Nephron (organoid): Measurements from ENCODE around the gene DOCK11.

Experiments used
- H3K27ac Mint-ChIP-seq, 3 experiments: 2 replicates each; pipeline ENCODE4 v1.8.0; 2020; ENCODE audit warnings: mixed read lengths in 3 of 3, mild to moderate bottlenecking in 2 of 3, moderate library complexity in 1 of 3
- H3K27me3 Mint-ChIP-seq: 2 replicates; pipeline ENCODE4 v1.8.0; 2021; ENCODE audit warnings: low read depth, mild to moderate bottlenecking, moderate library complexity, mixed read lengths
- H3K36me3 Mint-ChIP-seq: 2 replicates; pipeline ENCODE4 v1.8.0; 2020; ENCODE audit warnings: low read depth, mixed read lengths
- H3K4me1 Mint-ChIP-seq: 2 replicates; pipeline ENCODE4 v1.8.0; 2020; ENCODE audit warnings: mixed read lengths
- H3K4me3 Mint-ChIP-seq, 3 experiments: 2 replicates each; pipeline ENCODE4 v1.8.0; 2020; ENCODE audit warnings: mild to moderate bottlenecking in 3 of 3, mixed read lengths in 3 of 3, moderate library complexity in 2 of 3
- H3K9me3 Mint-ChIP-seq: 2 replicates; pipeline ENCODE4 v1.8.0; 2020; ENCODE audit warnings: mixed read lengths
- CTCF ChIP-seq, 3 experiments: fragments of 200-600 bp; sonication (generic); IDR thresholded peaks; one replicate each; pipeline ENCODE4 v1.5.0; 2021; ENCODE audit warnings: antibody characterized with exemption in 3 of 3; ENCODE audit not compliant: unreplicated experiment in 3 of 3

The DOCK11 gene

GRCh38 chrX:118632862-118633261 is 137.2 kb downstream of the DOCK11 start:
- H3K27ac Mint-ChIP-seq: no peak overlapping the region
- TF ChIP-seq CTCF (IDR thresholded peaks at IDR 0.05; ENCODE audit: unreplicated experiment in 3 of 3): no peak
- H3K4me1 Mint-ChIP-seq: peaks cover 13% of the 10 kb centered on the region
- peaks cover 5% of the 10 kb centered on the region for H3K9me3 Mint-ChIP-seq
- H3K27me3 Mint-ChIP-seq: no peaks in the 10 kb centered on the region
- H3K36me3 Mint-ChIP-seq: peaks cover 29% of the 10 kb centered on the region
- no peak overlapping the region for H3K4me3 Mint-ChIP-seq

DNA sequence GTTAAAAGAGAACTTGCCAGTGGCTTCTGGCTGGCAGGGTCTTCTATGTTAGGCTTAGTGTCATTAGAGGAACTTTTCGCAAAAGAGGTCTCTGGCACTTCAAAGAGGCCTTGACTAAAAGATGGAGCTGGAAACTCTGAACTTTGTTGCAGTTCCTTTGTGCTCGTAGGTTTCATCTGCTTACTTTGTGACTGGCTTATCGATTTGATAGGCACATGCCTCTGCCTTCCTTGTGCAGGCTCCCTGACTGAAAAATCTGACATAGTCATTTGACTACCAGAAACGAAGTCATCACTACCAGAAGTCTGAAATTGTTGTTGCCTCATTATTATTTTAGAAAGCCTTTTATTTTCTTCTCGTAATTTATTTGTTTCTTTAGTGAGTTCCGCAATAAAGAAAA is 137.9 kb downstream of the DOCK11 start:
- Mint-ChIP-seq H3K27me3 (no peaks in the 10 kb centered on the region), H3K36me3 (peaks cover 29% of the 10 kb centered on the region), H3K9me3 (peaks cover 5% of the 10 kb centered on the region), H3K27ac (no peak overlapping the region), H3K4me1 (peaks cover 14% of the 10 kb centered on the region), H3K4me3 (no peak overlapping the region)
- TF ChIP-seq CTCF (IDR thresholded peaks at IDR 0.05; ENCODE audit: unreplicated experiment in 3 of 3): no peak

DNA sequence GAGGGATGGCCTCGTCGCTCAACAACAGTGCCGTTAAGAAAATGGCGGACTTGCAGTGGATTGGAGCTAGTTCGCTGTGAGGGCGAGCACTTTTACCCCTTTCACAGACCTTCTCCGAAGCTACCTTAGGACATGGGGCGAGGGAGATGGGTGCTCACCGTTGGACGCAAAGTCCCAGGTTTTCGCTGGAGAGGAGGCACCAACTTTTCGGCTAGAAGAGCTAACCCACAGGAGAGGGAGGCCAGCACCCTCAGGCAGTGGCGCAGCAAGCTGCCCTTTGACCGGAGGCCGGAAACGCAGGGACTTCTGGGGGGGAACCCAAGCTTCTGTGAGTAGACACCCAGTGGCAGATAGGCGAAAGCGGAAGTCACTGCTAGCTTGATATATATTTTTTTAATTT is 138.7 kb downstream of the DOCK11 start:
- Mint-ChIP-seq H3K36me3 (peaks cover 29% of the 10 kb centered on the region), H3K27me3 (no peaks in the 10 kb centered on the region), H3K4me3 (no peak overlapping the region), H3K27ac (no peak overlapping the region), H3K9me3 (peaks cover 5% of the 10 kb centered on the region), H3K4me1 (peaks cover 14% of the 10 kb centered on the region)
- no peak for TF ChIP-seq CTCF (IDR thresholded peaks at IDR 0.05; ENCODE audit: unreplicated experiment in 3 of 3)

DNA sequence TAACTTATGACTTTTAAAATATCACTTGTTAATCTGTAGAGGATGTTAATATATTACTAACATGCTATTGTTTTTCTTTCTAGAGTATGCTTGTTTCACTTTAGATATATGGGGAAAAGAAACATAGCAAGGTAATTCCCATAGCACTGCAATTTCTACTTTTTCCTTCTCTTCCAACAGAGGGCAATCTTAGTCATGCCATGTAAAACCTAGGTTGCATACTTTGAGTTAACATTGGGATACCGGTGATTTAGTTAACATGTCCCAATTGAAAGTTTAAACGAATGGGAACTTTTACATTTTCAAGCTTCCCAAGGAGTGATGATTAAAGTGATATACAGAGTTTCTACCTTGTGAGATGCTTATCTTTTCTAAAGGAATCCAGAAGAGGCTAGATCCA is 142.4 kb downstream of the DOCK11 start:
- Mint-ChIP-seq H3K27ac (no peak overlapping the region), H3K4me1 (peaks cover 14% of the 10 kb centered on the region), H3K9me3 (peaks cover 3% of the 10 kb centered on the region), H3K27me3 (no peaks in the 10 kb centered on the region), H3K4me3 (no peak overlapping the region), H3K36me3 (peaks cover 16% of the 10 kb centered on the region)
- no peak for TF ChIP-seq CTCF (IDR thresholded peaks at IDR 0.05; ENCODE audit: unreplicated experiment in 3 of 3)

GRCh38 chrX:118644378-118644777 is 148.8 kb downstream of the DOCK11 start:
- peak; percentile 22 to 56 (median 35) for TF ChIP-seq CTCF (IDR thresholded peaks at IDR 0.05; ENCODE audit: unreplicated experiment in 3 of 3)
- Mint-ChIP-seq H3K27me3 (no peaks in the 10 kb centered on the region), H3K27ac (no peak overlapping the region), H3K4me1 (no peaks in the 10 kb centered on the region), H3K9me3 (no peaks in the 10 kb centered on the region), H3K4me3 (no peak overlapping the region), H3K36me3 (no peaks in the 10 kb centered on the region)

GRCh38 chrX:118652717-118653116 is 157.1 kb downstream of the DOCK11 start:
- Mint-ChIP-seq H3K4me3 (no peak overlapping the region), H3K27me3 (no peaks in the 10 kb centered on the region), H3K36me3 (peaks cover 12% of the 10 kb centered on the region), H3K9me3 (no peaks in the 10 kb centered on the region), H3K4me1 (no peaks in the 10 kb centered on the region), H3K27ac (no peak overlapping the region)
- TF ChIP-seq CTCF (IDR thresholded peaks at IDR 0.05; ENCODE audit: unreplicated experiment in 3 of 3): no peak
